H54 (cell line): Measurements from ENCODE around the gene MICAL3.
"Not testable (repeated sequence)": the region's sequence is repeated elsewhere in the genome, so short reads cannot be mapped to it uniquely, and the experiment has no call there.

Experiments used
- DNase-seq: peaks from one replicate; pipeline ENCODE4 v3.0.0; 2011; ENCODE audit warnings: low spot score, mixed read lengths; ENCODE audit not compliant: insufficient read length
- FAIRE-seq: peaks from 3 replicates; lab custom pipeline; 2011; peaks lifted over from hg19 to GRCh38; lab: Jason Lieb, UNC
- POLR2A ChIP-seq: IDR thresholded peaks from 2 replicates; pipeline ENCODE4 v1.6.1; 2011; ENCODE audit warnings: low read depth, mild to moderate bottlenecking, low read length

The MICAL3 gene

DNA sequence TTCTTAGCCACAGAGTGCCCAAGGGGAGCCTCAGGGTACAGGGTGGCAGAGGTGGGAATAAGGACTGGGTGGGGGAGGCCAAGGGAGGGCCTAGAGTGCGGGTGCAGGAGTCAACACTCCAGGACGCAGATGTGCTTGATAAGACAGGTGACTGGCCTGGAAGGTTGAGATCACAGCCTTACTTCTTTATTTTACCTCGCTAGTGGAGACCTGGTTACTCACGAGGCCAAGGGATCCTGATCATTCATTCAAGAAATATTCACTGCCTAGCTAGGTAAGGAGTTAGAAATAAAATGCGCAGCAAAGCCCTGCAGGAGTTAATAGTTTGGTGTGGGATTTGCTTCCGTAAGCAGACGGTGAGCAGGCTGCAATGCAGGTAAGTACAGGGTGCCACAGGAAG is 40.3 kb upstream of the MICAL3 start:
- TF ChIP-seq POLR2A = no peak
- DNase-seq (no peak), FAIRE-seq (no peak)

DNA sequence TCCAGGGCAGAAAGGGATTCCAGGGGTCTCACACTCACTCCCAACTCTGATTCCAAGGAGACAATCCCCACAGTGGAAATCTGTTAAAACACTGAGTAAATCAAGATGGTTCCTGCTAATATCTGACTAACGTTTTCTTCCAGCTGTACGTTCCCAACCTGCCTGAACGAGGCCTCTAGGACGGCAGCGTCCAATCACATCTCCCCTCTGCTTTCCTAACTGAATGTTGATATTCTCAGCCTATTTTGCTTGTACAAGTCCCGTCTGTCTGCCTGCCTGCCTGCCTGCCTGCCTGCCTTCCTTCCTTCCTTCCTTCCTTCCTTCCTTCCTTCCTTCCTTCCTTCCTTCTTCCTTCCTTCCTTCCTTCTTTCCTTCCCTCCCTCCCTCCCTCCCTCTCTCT is 39.4 kb upstream of the MICAL3 start:
- FAIRE-seq, DNase-seq: not testable (repeated sequence)

DNA sequence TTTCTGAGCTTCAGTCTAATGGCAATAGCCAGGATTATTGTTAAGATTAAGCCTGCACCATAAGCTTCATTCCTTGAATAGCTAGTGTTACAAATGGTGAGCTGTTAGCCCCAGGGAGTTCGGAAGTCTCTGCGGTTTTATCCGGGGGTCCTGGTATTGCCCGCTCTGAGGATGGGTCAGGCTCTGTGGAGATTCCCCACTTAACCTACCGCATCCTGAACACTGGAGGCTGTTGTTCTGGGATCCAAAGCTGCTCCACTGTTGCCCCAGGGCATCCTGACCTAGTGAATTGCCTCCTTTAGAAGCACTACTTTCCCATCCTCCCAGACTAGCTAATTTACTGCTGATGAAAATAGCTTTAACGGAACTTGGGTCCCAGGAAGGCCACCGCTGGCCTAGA is 38.9 kb upstream of the MICAL3 start:
- no peak for TF ChIP-seq POLR2A
- DNase-seq (no peak), FAIRE-seq (no peak)

DNA sequence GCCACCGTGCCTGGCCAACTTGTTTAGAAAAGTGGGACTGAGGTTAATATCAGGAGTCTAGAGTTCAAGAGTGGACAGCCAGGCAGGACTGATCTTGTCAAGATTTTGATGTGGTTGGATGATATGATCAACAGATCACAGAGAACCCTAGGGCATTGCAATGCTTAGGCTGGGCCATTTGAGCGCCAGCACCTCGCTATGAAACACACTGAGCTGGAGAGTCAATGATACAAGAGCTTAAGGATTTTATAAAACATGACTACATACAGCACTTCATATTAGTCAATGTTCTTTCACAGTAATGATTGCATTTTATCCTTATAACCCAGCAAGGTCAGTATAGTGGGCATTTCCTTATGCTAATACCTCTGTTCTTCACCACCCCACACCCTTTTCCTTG is 38.1 kb upstream of the MICAL3 start:
- no peak for DNase-seq
- TF ChIP-seq POLR2A = no peak
- FAIRE-seq = no peak

DNA sequence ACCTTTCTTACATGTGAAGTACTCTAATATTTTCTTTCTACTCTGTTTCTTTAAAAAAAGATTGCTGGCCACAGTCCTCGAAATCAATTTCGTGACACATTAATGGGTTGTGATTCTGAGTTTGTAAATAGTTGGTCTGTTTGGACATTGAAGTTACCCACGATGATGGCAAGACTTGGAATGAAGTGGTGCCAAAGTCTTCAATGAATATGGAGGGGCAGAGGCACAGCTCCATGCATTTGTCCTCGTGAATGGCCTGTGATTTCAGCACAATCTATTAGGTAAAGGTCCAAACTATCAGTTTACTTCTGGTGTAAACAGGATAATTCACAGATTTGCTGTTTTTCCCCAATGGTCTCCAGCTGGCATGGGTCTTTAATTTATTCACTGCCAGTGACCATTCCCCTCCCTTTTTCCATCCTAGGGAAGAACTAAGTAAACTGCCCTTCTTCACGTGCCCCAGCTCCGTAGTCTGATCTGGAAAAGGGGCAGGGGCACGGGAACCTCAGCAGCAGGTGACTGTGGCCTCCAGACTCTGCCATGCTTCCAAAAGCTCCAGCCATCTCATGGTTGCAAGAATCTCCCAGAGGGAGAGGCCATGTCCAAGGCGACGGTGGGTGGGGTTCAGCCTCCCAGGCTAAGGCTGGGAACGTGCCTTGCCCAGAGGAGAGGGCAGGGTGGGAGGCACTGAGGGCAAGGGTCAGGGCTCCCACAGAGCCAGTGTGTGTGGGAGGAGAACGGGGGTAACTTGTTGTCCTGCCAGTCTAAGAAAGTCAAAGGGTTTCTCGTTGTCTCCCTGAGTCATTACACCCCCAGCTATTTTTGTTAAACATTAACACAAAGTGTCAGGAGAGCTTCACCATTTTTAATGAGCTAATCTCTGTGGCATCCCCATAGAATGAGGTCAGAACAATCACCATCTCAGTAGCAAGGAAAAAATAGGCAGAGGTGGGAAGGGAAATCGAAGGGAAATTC is 36.6 kb upstream of the MICAL3 start:
- no peak for TF ChIP-seq POLR2A
- DNase-seq = no peak
- no peak for FAIRE-seq

DNA sequence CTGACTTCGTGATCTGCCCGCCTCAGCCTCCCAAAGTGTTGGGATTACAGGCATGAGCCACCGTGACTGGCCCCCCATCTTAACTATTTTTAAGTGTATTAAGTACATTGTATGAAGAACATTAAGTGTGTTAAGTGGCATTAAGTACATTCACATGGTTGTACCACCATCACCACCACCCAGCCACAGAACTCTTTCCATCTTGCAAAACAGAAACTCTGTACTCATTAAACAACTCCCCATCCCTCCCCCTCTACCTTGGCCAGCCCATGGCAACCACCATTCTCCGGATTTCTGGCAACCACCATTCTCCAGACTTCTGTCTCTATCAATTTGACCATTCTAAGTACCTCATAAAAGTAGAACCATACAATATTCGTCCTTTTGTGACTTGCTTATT is 35.6 kb upstream of the MICAL3 start:
- TF ChIP-seq POLR2A = no peak
- no peak for DNase-seq
- no peak for FAIRE-seq

DNA sequence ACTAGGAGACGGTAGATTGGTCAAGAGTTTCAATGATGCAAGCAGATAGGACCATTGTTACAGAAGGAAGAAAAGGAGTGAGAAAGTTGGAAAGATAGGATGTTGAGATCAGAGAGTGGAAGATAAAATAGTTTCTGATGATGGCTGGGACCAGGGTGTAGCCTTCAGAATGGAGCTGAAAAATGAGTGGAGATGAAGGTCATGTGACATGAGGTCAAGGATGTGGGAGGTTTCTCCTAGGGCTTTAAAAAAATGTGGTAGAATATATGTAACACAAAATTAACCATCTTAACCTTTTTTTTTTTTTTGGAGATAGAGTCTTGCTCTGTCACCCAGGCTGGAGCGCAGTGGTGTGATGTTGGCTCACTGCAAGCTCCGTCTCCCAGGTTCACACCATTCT is 35.1 kb upstream of the MICAL3 start:
- no peak for DNase-seq
- TF ChIP-seq POLR2A = no peak
- no peak for FAIRE-seq

DNA sequence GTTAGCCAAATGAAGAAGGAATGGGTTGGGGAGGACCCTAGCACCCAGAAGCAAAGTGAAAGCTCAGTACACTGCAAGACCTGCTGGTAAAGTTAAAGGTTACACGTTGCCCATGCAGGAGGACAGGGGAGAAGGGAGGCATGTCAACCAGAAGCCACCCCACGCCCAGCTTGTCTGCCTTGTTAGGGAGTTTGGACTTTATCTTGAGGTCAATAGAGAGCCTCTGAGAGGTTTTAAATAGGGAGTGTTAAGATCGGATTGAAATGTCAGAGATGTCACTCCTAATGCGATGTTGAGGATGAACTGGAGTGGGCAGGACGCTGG is 34.7 kb upstream of the MICAL3 start:
- no peak for FAIRE-seq
- no peak for DNase-seq
- no peak for TF ChIP-seq POLR2A

DNA sequence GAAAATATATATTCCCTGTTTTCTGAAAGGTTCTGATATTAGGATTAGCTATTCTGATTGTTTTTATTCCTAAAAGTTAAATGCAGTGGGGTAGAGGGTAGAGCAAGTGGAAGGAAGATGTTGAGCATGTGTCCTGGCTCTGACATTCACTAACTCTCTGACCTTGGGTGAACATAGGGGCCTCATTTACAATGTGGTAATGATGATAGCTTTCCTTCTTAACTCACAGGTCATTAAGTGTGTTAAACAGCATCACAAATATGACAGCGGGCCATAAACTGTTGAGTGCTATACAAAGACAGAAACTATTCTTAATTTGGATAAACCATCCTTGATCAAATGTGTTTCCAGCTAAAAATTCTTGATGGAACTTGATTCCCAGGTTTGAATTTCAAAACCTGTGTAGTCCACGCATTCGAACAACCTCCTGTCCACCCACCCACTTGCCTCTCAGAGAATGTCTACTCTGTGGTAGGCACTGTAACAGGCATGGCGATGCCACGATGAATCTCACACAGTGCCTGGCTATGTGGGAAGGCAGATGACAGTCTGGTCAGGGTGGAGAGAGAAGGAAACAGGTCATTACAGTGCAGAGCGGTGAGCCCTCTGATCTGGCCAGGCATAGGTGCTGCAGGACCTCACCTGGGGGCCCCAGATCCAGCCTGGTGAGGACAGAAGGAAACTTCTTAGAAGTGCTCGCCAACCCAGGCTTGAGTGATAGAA is 34.2 kb upstream of the MICAL3 start:
- DNase-seq (no peak), FAIRE-seq (no peak)
- TF ChIP-seq POLR2A = no peak

DNA sequence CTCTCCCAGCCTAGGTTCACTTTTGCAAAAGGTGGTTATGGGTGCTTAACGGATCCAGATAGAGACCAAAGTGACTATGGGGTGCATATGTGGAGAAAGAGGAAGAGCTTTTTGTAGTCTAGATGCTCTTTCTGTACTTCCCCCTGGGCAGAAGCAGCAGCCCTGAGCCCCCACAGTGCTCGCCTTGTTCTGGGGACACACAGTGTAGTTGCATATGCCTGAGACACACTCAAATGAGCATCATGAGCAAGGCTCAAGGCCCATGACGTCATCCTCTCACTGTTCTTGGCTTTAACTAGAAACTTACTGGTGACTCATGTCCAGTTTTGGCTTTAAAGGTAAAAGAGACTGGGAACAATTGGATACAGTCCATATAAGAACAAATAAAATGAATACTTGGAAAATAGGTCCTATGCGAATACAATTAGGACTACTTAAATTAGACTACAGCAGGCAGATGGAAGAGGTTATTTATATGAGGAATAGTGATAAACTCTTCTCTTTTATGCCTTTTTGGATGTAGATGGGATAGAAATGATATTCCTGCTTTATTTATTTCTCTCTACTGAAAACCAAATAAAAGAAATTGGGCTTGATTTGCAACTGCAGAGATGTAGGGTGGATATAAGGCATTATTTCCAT is 33.3 kb upstream of the MICAL3 start:
- FAIRE-seq (peak; percentile 43), DNase-seq (peak; percentile 67)
- TF ChIP-seq POLR2A = no peak

DNA sequence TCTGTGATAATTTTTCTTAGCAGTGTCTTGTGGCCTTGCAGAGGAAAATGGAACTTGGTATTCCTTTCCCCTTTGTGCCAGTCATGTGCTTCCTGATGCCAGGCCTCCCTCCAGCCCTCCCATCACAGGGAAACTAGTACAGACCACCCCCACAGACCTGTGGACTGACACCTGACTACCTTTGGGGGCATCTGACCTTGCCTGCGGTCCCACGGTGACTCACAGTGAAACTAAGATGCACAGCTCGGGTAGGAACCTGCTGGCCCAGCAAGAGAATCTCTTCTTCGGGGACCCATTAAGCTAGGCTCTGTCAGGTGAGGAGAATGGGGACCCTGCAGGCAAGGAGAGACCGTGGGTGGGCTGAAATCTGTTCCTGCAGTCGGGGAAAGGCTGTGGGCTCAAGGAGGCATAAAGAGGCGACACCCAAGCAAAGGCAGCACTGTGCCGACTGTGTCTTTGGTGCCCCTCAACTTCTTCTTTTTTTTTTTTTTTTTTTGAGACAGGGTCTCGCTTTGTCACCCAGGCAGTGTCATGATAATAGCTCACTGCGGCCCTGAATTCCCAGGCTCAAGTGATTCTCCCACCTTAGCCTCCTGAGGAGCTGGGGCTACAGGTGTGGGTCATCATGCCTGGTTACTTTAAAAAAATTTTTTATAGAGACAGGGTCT is 32.6 kb upstream of the MICAL3 start:
- TF ChIP-seq POLR2A = no peak
- DNase-seq = no peak
- FAIRE-seq = no peak

DNA sequence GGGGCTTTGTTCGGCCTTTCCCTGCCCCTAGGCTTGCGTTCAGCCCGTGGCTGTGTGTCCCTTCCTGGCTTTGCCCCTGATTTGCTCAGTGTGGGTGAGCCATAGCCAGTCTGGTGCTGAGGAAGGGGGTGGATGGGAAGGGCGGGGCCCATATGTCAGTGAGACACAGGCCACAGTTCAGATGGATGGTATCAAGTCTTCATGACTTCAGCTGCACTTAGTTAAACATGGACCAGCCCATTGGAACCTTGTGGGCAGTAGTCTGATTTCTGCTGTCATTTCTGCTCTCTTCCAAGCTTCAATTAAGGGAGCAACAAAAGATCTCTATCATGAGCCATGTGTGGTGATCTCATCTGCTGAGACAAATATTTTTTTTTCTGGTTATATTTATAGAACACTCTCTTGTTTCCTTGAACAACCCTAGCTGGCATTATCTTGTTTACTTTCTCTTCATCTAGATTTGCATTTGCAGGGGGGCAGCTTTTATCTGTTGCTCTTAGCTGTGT is 31.9 kb upstream of the MICAL3 start:
- peak; percentile 53 for DNase-seq
- TF ChIP-seq POLR2A = no peak
- no peak for FAIRE-seq

DNA sequence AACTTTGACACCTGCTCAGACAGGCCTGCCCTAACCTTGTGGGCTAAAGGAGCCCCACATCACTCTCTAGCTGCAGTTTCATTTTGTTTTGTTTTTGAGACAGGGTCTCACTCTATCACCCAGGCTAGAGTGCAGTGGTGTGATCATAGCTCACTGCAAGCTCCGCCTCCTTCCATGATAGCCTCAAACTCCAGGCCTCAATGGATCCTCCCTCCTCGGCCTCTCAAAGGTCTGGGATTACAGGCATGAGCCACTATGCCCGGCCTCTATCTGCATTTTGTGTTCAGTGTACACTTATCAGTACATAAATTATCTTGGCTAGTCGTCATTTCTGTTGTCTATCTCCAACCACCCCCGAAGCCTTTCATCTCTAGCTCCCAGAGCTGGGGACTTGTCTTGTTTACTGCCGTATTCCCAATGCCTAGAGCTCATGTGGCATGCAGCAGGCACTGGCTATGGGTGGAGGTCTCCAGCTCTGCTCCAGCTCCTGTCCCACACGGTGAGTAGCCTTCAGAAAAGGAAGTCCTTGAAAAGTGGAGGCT is 31.3 kb upstream of the MICAL3 start:
- no peak for DNase-seq
- TF ChIP-seq POLR2A = no peak
- no peak for FAIRE-seq

DNA sequence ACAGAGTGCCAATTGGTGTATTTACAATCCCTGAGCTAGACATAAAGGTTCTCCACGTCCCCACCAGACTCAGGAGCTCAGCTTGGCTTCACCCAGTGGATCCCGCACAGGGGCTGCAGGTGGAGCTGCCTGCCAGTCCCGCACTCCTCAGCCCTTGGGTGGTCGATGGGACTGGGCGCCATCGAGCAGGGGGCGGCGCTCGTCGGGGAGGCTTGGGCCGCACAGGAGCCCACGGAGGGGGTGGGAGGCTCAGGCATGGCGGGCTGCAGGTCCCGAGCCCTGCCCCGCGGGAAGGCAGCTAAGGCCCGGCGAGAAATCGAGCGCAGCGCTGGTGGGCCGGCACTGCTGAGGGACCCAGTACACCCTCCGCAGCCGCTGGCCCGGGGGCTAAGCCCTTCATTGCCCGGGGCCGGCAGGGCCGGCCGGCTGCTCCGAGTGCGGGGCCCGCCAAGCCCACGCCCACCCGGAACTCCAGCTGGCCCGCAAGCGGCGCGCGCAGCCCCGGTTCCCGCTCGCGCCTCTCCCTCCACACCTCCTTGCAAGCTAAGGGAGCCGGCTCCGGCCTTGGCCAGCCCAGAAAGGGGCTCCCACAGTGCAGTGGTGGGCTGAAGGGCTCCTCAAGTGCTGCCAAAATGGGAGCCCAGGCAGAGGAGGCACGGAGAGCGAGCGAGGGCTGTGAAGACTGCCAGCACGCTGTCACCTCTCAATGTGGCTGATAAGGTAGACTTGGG is 29.0 kb upstream of the MICAL3 start:
- not testable (repeated sequence) for FAIRE-seq, DNase-seq

DNA sequence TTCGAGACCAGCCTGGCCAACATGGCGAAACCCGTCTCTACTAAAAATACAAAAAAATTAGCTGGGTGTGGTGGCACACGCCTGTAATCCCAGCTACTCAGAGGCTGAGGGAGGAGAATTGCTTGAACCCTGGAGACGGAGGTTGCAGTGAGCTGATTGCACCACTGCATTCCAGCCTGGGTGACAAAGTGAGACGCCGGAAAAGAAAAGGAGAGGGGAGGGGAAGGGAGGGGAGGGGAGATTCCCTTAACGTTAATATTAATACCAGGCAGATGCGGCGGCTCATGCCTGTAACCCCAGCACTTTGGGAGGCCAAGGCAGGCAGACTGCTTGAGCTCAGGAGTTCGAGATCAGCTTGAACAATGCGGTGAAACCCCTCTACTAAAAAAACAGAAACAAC is 26.8 kb upstream of the MICAL3 start:
- not testable (repeated sequence) for FAIRE-seq, DNase-seq
